ENCODE data around the gene CHST4. TPM values are rescaled to one million over a fixed set of nuclear protein-coding genes. Genes with fewer than 3 reads are reported as not detected.
"Not testable (repeated sequence)": the region's sequence is repeated elsewhere in the genome, so short reads cannot be mapped to it uniquely, and the experiment has no call there.

CHST4 gene
- total RNA-seq, 6 donors from 2014 or later, result 0.34 to 2.2 (median 0.98) TPM; not detected in 3

DNA sequence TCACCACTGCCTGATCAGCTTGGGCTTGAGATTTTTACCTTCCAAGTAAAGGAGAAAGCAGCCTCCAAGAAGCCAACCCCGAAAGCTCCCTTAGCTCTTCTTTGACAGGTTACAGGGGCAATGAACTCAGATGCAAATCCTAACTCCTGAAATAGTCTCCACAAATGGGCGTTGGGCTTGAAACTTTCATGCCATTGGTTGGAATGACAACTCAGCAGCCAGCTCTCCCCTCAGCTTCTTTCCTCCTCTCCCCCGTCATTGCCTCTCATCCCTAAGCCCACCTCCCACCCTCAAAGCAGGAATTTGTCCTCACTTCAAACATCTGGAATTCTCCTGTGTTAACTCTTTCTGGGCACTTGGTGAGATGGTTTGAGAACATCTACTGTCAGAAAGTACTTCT lies 50.7 kb downstream of the CHST4 start, which contains the start of gene TAT:
TAT (minus strand) TSS at position 122 of the 400 bp plus-strand sequence. CDS start 677 bp downstream, outside the sequence.
- Histone ChIP-seq H3K4me1 (no peaks in the 10 kb centered on the region), H3K4me3 (no peak within 1 kb of the TSS), H3K27me3 (no peaks in the 10 kb centered on the region), H3K27ac (no peak within 1 kb of the TSS), H3K9me3 (no peaks in the 10 kb centered on the region), H3K36me3 (no peaks in the 10 kb centered on the region)
- ATAC-seq (ENCODE audit: low FRiP score in 2 of 2) (no peak), DNase-seq (no peak)
- TF ChIP-seq, protein P1, sequence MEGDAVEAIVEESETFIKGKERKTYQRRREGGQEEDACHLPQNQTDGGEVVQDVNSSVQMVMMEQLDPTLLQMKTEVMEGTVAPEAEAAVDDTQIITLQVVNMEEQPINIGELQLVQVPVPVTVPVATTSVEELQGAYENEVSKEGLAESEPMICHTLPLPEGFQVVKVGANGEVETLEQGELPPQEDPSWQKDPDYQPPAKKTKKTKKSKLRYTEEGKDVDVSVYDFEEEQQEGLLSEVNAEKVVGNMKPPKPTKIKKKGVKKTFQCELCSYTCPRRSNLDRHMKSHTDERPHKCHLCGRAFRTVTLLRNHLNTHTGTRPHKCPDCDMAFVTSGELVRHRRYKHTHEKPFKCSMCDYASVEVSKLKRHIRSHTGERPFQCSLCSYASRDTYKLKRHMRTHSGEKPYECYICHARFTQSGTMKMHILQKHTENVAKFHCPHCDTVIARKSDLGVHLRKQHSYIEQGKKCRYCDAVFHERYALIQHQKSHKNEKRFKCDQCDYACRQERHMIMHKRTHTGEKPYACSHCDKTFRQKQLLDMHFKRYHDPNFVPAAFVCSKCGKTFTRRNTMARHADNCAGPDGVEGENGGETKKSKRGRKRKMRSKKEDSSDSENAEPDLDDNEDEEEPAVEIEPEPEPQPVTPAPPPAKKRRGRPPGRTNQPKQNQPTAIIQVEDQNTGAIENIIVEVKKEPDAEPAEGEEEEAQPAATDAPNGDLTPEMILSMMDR (IDR thresholded peaks at IDR 0.05), result no peak
- no peak for TF ChIP-seq EP300 (IDR thresholded peaks at IDR 0.05)
- no peak for TF ChIP-seq POLR2A (IDR thresholded peaks at IDR 0.05)
- TF ChIP-seq POLR2AphosphoS5 (IDR thresholded peaks at IDR 0.05), result no peak
- WGBS, 2 donors, result 23 to 33% methylated on average over 3 of the region's 3 CpGs

DNA sequence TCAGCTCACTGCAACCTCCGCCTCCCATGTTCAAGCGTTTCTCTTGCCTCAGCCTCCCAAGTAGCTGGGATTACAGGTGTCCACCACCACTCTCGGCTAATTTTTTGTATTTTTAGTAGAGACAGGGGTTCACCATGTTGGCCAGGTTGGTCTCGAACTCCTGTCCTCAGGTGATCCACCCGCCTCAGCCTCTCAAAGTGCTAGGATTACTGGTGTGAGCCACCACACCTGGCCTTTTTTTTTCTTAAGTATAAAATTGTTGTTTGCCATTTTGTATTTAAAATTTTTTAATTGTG lies 56.3 kb downstream of the CHST4 start:
- H3K4me3 ChIP-seq; H3K9me3 ChIP-seq; H3K27ac ChIP-seq; ATAC-seq (ENCODE audit: low FRiP score in 2 of 2); H3K36me3 ChIP-seq; H3K4me1 ChIP-seq; H3K27me3 ChIP-seq; DNase-seq: not testable (repeated sequence)
- 89 to 95% methylated on average over 5 of the region's 5 CpGs for WGBS, 2 donors

DNA sequence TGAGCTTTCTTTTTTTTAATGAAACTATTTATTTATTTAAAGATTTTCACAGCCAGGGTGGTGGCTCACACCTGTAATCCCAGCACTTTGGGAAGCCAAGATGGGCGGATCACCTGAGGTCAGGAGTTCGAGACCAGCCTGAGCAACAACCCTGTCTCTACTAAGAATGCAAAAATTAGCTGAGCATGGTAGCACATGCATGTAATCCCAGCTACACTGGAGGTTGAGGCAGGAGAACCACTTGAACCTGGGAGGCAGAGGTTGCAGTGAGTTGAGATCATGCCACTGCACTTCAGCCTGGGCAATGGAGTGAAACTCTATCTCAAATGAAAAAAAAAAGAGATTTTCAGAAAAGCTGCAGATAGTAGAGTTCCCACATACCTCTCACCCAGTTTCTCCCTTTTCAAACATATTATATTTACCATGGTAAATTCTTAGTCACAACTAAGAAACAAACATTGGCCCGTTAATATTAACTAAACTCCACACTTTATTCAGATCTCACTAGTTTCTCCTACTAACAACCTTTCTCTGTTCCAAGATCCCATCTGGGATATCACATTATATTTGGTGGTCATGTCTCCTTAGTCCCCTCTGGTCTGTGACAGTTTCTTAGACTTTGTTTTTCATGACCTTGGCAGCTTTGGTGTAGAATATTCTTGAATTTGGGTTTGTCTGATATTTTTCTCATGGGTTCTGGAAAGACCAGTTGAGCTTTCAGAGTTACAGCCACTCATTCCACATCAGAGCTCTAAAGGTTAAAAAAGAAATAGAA lies 58.5 kb downstream of the CHST4 start:
- no peak for ATAC-seq (ENCODE audit: low FRiP score in 2 of 2)
- DNase-seq, result no peak
- Histone ChIP-seq H3K27ac (no peak overlapping the region), H3K4me3 (no peak overlapping the region), H3K4me1 (no peaks in the 10 kb centered on the region), H3K9me3 (no peaks in the 10 kb centered on the region), H3K36me3 (no peaks in the 10 kb centered on the region), H3K27me3 (no peaks in the 10 kb centered on the region)
- 82 to 85% methylated on average over 3 of the region's 3 CpGs for WGBS, 2 donors
- TF ChIP-seq, protein P1 (IDR thresholded peaks at IDR 0.05), result no peak
- TF ChIP-seq EP300 (IDR thresholded peaks at IDR 0.05) (no peak), POLR2A (IDR thresholded peaks at IDR 0.05) (no peak), POLR2AphosphoS5 (IDR thresholded peaks at IDR 0.05) (no peak)

DNA sequence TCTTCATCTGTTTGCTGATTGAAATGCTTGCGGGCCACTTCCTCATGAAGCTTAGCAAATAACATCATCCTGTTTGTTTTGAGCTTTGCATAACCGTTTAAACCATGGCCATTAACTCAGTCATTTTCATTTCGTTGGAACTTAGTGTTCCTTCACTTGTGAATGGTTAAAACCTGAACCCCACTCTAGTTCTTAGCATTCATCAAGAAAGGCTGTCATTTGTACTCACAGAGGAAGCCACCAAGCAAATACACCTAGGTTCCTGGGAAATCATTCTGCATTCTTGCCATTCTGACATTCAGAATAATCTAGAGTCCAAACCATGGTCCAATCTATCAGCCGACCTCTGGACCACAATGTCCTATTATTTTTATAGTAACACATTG lies 59.1 kb downstream of the CHST4 start:
- H3K4me1 ChIP-seq, result no peaks in the 10 kb centered on the region
- H3K27me3 ChIP-seq, result no peaks in the 10 kb centered on the region
- H3K4me3 ChIP-seq, result no peak overlapping the region
- no peaks in the 10 kb centered on the region for H3K36me3 ChIP-seq
- DNase-seq (no peak), ATAC-seq (ENCODE audit: low FRiP score in 2 of 2) (no peak)
- H3K27ac ChIP-seq, result no peak overlapping the region
- 43 to 58% methylated on average over 4 of the region's 4 CpGs for WGBS, 2 donors
- TF ChIP-seq POLR2A (IDR thresholded peaks at IDR 0.05), result no peak
- TF ChIP-seq EP300 (IDR thresholded peaks at IDR 0.05), result no peak
- TF ChIP-seq POLR2AphosphoS5 (IDR thresholded peaks at IDR 0.05), result no peak
- TF ChIP-seq, protein P1 (IDR thresholded peaks at IDR 0.05), result no peak
- H3K9me3 ChIP-seq, result no peaks in the 10 kb centered on the region

Small RNA genes within 50 kb of the gene (small RNA-seq; reads per million reads assigned to genes)
- 0 reads per million in 4 donors for gene RNU6-1061P

Other genes starting within 250 kb of the CHST4 start
- 10 to 100 TPM in 5 of 6 donors, 1 to 10 TPM in 1; 9.3 to 24.5 (median 20.5) TPM for gene CMTR2, start 237.0 kb upstream of the CHST4 start, total RNA-seq
- 1 to 10 TPM in 4 of 6 donors, not detected in 2; 1.0 to 3.3 (median 2.3) TPM for gene CALB2, start 167.7 kb upstream of the CHST4 start, total RNA-seq
- not detected for gene TLE7, start 84.4 kb upstream of the CHST4 start, total RNA-seq
- 10 to 100 TPM in 3 of 6 donors, 1 to 10 TPM in 3; 7.1 to 28.3 (median 12.5) TPM for gene ZNF23, start 64.2 kb upstream of the CHST4 start, total RNA-seq
- gene ZNF19, start 37.1 kb upstream of the CHST4 start, total RNA-seq, result 10 to 100 TPM in 5 of 6 donors, 1 to 10 TPM in 1; 9.4 to 44.0 (median 18.6) TPM
- gene TAT, start 50.7 kb downstream of the CHST4 start, total RNA-seq, result under 1 TPM in 4 of 6 donors, not detected in 2; 0.15 to 0.88 (median 0.54) TPM
- 10 to 100 TPM in 4 of 6 donors, 1 to 10 TPM in 2; 5.5 to 24.1 (median 13.6) TPM for gene MARVELD3, start 99.8 kb downstream of the CHST4 start, total RNA-seq
- 10 to 100 TPM in 2 of 6 donors, 1 to 10 TPM in 4; 4.2 to 12.6 (median 8.4) TPM for gene PHLPP2, start 198.3 kb downstream of the CHST4 start, total RNA-seq